Heart left ventricle (tissue), 16 donors: ENCODE results near the gene ZBTB20. TPM values are rescaled to one million over a fixed set of nuclear protein-coding genes. Genes with fewer than 3 reads are reported as not detected.

Experiments used
- ATAC-seq, 4 donors: fragments of 200-7000 bp; cut with Tn5 transposase; one replicate each; pipeline ENCODE4 v1.9.1; 2020 to 2022; ENCODE audit warnings: moderate library complexity in 4 of 4, mild to moderate bottlenecking in 3 of 4, moderate number of reproducible peaks in 1 of 4
- DNase-seq, 5 donors: peaks; one replicate each; pipeline ENCODE4 v3.0.0-alpha.2; 2020
- H3K27ac ChIP-seq, 12 donors: fragments of 200-600 bp; sonication (generic) in 4 of 12; one replicate each; pipeline versions ENCODE4 v1.5.0 to v1.8.0; 2016 to 2022; ENCODE audit warnings: mild to moderate bottlenecking in 2 of 12
- H3K27me3 ChIP-seq, 9 donors: fragments of 200-600 bp; sonication (generic) in 2 of 9; one replicate each; pipeline versions ENCODE4 v1.5.1 to v1.8.0; 2016 to 2022; ENCODE audit warnings: mild to moderate bottlenecking in 3 of 9
- H3K36me3 ChIP-seq, 9 donors: fragments of 200-600 bp; sonication (generic) in 2 of 9; one replicate each; pipeline versions ENCODE4 v1.5.0 to v1.8.0; 2018 to 2022; ENCODE audit warnings: mild to moderate bottlenecking in 2 of 9
- H3K4me1 ChIP-seq, 12 donors: fragments of 200-600 bp; sonication (generic) in 4 of 12; one replicate each; pipeline versions ENCODE4 v1.5.0 to v1.8.0; 2016 to 2022; ENCODE audit warnings: mild to moderate bottlenecking in 3 of 12
- H3K4me3 ChIP-seq, 12 donors: fragments of 200-600 bp; sonication (generic) in 4 of 12; one replicate each; pipeline versions ENCODE4 v1.5.0 to v1.8.0; 2017 to 2022; ENCODE audit warnings: mild to moderate bottlenecking in 9 of 12, moderate library complexity in 4 of 12
- H3K9me3 ChIP-seq, 12 donors: fragments of 200-600 bp; sonication (generic) in 4 of 12; one replicate each; pipeline versions ENCODE4 v1.5.0 to v1.8.0; 2016 to 2022; ENCODE audit warnings: mild to moderate bottlenecking in 1 of 12
- POLR2A ChIP-seq, 2 donors: fragments of 450-650 bp; IDR thresholded peaks; one replicate each; pipeline ENCODE4 v1.6.1; 2017; ENCODE audit warnings: antibody characterized with exemption in 2 of 2, mild to moderate bottlenecking in 2 of 2, moderate library complexity in 2 of 2
- WGBS, 4 donors: extraction: QIAGEN DNeasy Blood & Tissue Kit in 2 of 4; methylation state at CpG; one replicate each; pipeline versions ENCODE4 v1.1.5 to v1.1.7; 2013 to 2018; 5-methylcytosine and 5-hydroxymethylcytosine counted together
- intact Hi-C, 10 donors: fragments of 100-400 bp; cut with DNase I; formaldehyde crosslinking; loops; one replicate each; pipeline versions ENCODE4 v1.11.1 to v1.14.2; 2022
- polyA plus RNA-seq, 2 donors: library from polyadenylated mRNA; stranded (reverse); fragments of 200-250 nt; gene quantifications; one replicate each; pipeline ENCODE4 v1.2.3, GENCODE V29; 2013
- total RNA-seq, 9 donors: library from RNA; depleted of rRNA in 2 of 9; stranded (reverse); fragments of >200 nt in 2 of 9; fragmentation: NEBNext Ultra II Directional in 3 of 9; extraction: Animal tissue kit (Norgen Biotek cat#: 25700) in 3 of 9; gene quantifications; one replicate each; pipeline versions ENCODE4 v1.1.0 to v1.2.4, GENCODE V29; 2016 to 2023
- TF ChIP-seq, protein P1 (sequence below), 12 donors: fragments of 200-600 bp; sonication (generic) in 4 of 12; IDR thresholded peaks; one replicate each; pipeline versions ENCODE4 v1.5.0 to v1.8.0; 2018 to 2022; ENCODE audit warnings: antibody characterized with exemption in 12 of 12, mild to moderate bottlenecking in 5 of 12
- donor health status: ischemic (EF 13 %, LVEDD 7.1; RV severe dilation, severe dysfunction).
- donor health status: healthy with polysubstance abuse.
- donor health status: DM: no; HTN: yes; CAD: no.
- donor health status: DM: no; HTN: no; CAD: no.
- donor health status: ischemic (EF 25% LVEDD 6.9; RV normal size, moderate dysfunction).
- donor health status: ischemic (EF 25% LVEDD 5.7; RV mildly dilated, moderate dysfunction).
- donor health status: healthy.
- donor health status: DM: yes; HTN: yes; CAD: no.
- donor health status: ischemic (EF 35%, LVEDD 5.7; RV mildly dilated, moderate dysfunction).
- donor health status: nonischemic (EF 11% LVEDD 7.7; RV severe dilation, severe dysfunction).
- donor health status: DM: yes; HTN: yes; CAD: no.
- donor health status: PGD.
- donor health status: ischemic (EF 29% LVEDD 5.4; RV normal size, mild dysfunction).
- donor health status: nonischemic (EF 23%, LVEDD 6.1; RV moderate dilation, normal function).

Gene ZBTB20
- total and polyA plus RNA-seq, 11 donors = 6.2 to 109 (median 77.3) TPM

DNA sequence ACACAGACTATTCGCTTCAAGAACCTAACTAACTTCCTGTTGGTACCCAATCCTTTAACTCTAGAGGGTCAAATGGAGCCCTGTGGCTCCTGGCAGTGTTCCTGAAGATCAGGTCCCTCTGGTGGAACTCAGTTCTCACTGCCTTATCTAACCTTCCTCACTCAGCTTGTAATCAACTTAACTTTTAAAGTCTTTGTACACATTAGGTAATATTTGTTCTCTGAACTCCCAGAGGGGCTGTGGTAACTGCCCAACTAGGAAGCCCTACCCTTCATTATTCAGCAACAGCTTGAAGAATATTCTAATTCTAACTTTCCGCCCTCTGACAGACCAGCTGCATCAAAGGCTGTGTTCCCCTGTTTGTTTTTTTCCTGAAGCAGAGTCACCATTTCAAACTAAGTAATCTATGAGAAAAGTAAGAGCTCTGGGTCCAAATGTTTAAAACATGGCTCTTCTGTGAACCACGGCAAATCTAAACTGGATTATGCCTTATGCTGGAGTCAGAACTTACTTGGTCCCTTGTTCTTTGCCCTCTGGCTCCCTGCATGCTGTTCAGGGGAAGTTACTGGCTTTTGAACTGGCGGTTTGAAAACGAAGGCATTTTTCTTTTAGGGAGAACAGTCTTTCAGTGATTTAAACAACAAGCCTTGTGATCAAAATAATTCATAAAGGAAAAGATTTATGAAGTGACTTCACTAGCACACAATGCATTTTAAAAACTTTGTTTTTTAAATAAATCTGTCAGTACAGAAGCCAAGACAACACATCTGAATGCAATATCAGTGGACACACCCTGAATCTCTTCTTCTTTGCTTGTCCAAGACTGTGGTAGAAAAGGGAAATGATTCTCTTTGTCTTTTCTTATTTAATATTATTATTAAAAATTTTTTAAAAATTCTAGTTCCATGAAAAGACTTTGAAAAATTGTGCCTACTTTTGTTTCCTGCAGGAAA lies 487.7 kb downstream of the ZBTB20 start:
- DNase-seq = peak in 4 of 5 donors; percentile 19 to 34 (median 27)
- WGBS, 4 donors = 53 to 60% (median 55%) methylated on average over 5 of the region's 5 CpGs

DNA sequence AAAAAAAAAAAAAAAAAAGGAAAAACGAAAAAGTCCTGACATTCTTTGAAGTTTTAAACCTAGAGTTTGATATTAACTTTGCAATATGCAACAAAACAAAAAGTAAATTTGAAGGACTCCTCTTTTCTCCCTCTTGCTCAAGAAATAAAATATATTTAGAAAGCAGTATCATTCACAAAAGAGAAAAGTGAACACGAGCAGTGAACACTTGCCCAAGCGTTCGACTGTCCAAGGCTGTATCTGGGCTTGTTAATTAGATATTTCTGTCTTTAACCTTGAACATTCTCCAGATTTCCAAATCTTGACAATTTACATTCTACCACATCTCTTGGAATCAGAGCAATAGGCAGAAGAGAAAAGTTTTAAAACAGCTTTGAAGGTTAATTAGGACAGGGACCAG lies 495.5 kb downstream of the ZBTB20 start:
- Histone ChIP-seq H3K4me3 (no peak overlapping the region), H3K4me1 (peaks cover 0 to 28% (median 12%) of the 10 kb centered on the region in 12 donors), H3K36me3 (no peaks in the 10 kb centered on the region), H3K9me3 (peaks cover 0 to 9% (median 0%) of the 10 kb centered on the region in 12 donors), H3K27me3 (no peaks in the 10 kb centered on the region), H3K27ac (peak overlapping the region in 10 of 12 donors; percentile 11 to 63 (median 44))
- ATAC-seq = peak in 2 of 4 donors; percentile 24 to 34
- WGBS, 4 donors = 57 to 61% (median 58%) methylated on average over 4 of the region's 4 CpGs
- TF ChIP-seq POLR2A (IDR thresholded peaks at IDR 0.05) = no peak
- TF ChIP-seq, protein P1, sequence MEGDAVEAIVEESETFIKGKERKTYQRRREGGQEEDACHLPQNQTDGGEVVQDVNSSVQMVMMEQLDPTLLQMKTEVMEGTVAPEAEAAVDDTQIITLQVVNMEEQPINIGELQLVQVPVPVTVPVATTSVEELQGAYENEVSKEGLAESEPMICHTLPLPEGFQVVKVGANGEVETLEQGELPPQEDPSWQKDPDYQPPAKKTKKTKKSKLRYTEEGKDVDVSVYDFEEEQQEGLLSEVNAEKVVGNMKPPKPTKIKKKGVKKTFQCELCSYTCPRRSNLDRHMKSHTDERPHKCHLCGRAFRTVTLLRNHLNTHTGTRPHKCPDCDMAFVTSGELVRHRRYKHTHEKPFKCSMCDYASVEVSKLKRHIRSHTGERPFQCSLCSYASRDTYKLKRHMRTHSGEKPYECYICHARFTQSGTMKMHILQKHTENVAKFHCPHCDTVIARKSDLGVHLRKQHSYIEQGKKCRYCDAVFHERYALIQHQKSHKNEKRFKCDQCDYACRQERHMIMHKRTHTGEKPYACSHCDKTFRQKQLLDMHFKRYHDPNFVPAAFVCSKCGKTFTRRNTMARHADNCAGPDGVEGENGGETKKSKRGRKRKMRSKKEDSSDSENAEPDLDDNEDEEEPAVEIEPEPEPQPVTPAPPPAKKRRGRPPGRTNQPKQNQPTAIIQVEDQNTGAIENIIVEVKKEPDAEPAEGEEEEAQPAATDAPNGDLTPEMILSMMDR (IDR thresholded peaks at IDR 0.05) = no peak
- DNase-seq = no peak
- intact Hi-C loops = no loop called here

More for the DNA sequence above, 487.7 kb downstream of the ZBTB20 start:
- Histone ChIP-seq H3K27me3 (no peaks in the 10 kb centered on the region), H3K4me1 (peaks cover 0 to 32% (median 24%) of the 10 kb centered on the region in 12 donors), H3K4me3 (peak overlapping the region in 7 of 12 donors; percentile 1 to 32 (median 11)), H3K36me3 (no peaks in the 10 kb centered on the region), H3K9me3 (peaks cover 0 to 5% (median 0%) of the 10 kb centered on the region in 12 donors), H3K27ac (peak overlapping the region; percentile 62 to 86 (median 79))
- intact Hi-C loops = loop anchor here in 1 of 10 donors (2.0 kb wide), 1 partner anchor 35 kb away; no protein-coding TSS in a partner anchor
- peak in 1 of 2 donors; percentile 40 for TF ChIP-seq POLR2A (IDR thresholded peaks at IDR 0.05)
- TF ChIP-seq, protein P1 (IDR thresholded peaks at IDR 0.05) = peak in 6 of 12 donors; percentile 6 to 35 (median 25)
- ATAC-seq = peak; percentile 81 to 94 (median 89)

DNA sequence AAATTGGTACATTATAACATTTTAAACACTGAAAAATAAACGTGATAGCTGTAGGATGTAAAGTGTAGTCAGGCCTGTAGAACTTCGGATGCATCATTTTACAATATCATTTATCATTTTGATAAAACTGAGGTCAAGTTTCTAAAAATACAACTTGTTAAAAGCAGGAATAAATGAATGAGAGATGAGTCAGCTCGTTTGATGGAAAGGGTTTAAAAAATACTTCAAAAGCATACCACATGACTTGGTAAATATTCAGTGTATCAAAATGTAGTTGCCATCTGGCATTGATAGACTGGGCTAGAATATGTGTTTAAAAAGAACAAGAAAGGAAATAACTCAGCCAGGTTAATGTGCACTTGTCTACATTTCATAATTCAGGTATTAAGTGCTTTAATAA lies 496.3 kb downstream of the ZBTB20 start:
- TF ChIP-seq, protein P1 (IDR thresholded peaks at IDR 0.05) = no peak
- TF ChIP-seq POLR2A (IDR thresholded peaks at IDR 0.05) = no peak
- intact Hi-C loops = no loop called here
- H3K9me3 ChIP-seq = peaks cover 0 to 9% (median 0%) of the 10 kb centered on the region in 12 donors
- no peaks in the 10 kb centered on the region for H3K36me3 ChIP-seq
- no peaks in the 10 kb centered on the region for H3K27me3 ChIP-seq
- 18 to 30% (median 26%) methylated on average over 3 of the region's 3 CpGs for WGBS, 4 donors
- peaks cover 0 to 28% (median 12%) of the 10 kb centered on the region in 12 donors for H3K4me1 ChIP-seq
- peak in 1 of 4 donors; percentile 53 for ATAC-seq
- no peak overlapping the region for H3K4me3 ChIP-seq
- H3K27ac ChIP-seq = peak overlapping the region in 11 of 12 donors; percentile 2 to 63 (median 42)
- no peak for DNase-seq

DNA sequence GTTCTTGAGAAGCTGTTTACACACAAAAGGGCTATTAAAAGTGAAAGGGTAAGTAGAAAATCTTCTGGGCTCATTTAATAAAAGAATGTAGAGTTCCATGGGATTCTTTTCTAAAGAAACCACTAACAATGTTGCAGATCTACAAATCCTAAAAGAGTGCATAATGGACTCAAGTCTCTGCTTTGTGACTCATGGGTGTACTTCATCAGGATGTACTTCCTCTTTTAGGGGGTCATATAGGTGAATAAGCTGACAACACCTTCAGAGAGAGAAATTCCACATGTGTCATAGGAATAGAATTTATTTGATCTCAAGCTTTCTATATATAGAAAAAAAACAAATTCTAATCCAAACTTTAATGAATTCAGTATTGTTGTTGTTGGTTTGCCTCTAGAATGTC lies 497.8 kb downstream of the ZBTB20 start:
- no peak for TF ChIP-seq POLR2A (IDR thresholded peaks at IDR 0.05)
- TF ChIP-seq, protein P1 (IDR thresholded peaks at IDR 0.05) = no peak
- Histone ChIP-seq H3K36me3 (no peaks in the 10 kb centered on the region), H3K4me3 (no peak overlapping the region), H3K4me1 (peaks cover 0 to 28% (median 12%) of the 10 kb centered on the region in 12 donors), H3K9me3 (peaks cover 0 to 9% (median 0%) of the 10 kb centered on the region in 12 donors), H3K27me3 (no peaks in the 10 kb centered on the region), H3K27ac (peak overlapping the region in 5 of 12 donors; percentile 6 to 63 (median 40))
- no peak for DNase-seq
- ATAC-seq = peak in 1 of 4 donors; percentile 45
- intact Hi-C loops = no loop called here
